Keratinocyte (primary cell): ENCODE measurements around the gene TMEM38B. TPM values are rescaled to one million over a fixed set of nuclear protein-coding genes. Genes with fewer than 3 reads are reported as not detected.

Experiments used
- DNase-seq: peaks from one replicate; pipeline ENCODE4 v3.0.0-alpha.2; 2011; ENCODE audit warnings: low read depth, missing footprints, low spot score
- FAIRE-seq: peaks from 2 replicates; lab custom pipeline; 2011; peaks lifted over from hg19 to GRCh38; lab: Jason Lieb, UNC
- H2AFZ ChIP-seq: 2 replicates; pipeline ENCODE4 v1.6.0; 2012; ENCODE audit warnings: low read length, control low read depth, inconsistent platforms; ENCODE audit not compliant: control insufficient read depth
- H3K27ac ChIP-seq: 2 replicates; pipeline ENCODE4 v1.5.1; 2011; ENCODE audit warnings: low read length; ENCODE audit not compliant: control insufficient read depth, insufficient read depth
- H3K27me3 ChIP-seq: 3 replicates; pipeline ENCODE4 v1.6.0; 2011; ENCODE audit warnings: low read length; ENCODE audit not compliant: control insufficient read depth, insufficient read depth; ENCODE audit errors: extremely low read depth
- H3K36me3 ChIP-seq, 2 experiments: 2 replicates in 1 of 2; 3 replicates in 1 of 2; pipeline ENCODE4 v1.5.1; 2011; ENCODE audit warnings: low read length in 2 of 2, mild to moderate bottlenecking in 1 of 2; ENCODE audit not compliant: control insufficient read depth in 2 of 2, insufficient read depth in 2 of 2; ENCODE audit errors: extremely low read depth in 1 of 2
- H3K4me1 ChIP-seq: 3 replicates; pipeline ENCODE4 v1.5.1; 2011; ENCODE audit warnings: low read length; ENCODE audit not compliant: control insufficient read depth, insufficient read depth; ENCODE audit errors: extremely low read depth
- H3K4me2 ChIP-seq: 3 replicates; pipeline ENCODE4 v1.6.0; 2011; ENCODE audit warnings: low read depth, low read length; ENCODE audit not compliant: control insufficient read depth, insufficient read depth; ENCODE audit errors: extremely low read depth
- H3K4me3 ChIP-seq, 3 experiments: fragments of 200-600 bp in 1 of 3; sonication (generic) in 1 of 3; 2 replicates in 2 of 3; 3 replicates in 1 of 3; pipeline ENCODE4 v1.5.1; 2011 to 2016; ENCODE audit warnings: low read length in 3 of 3, mild to moderate bottlenecking in 3 of 3, control low read depth in 2 of 3, inconsistent platforms in 1 of 3, low read depth in 1 of 3, mixed read lengths in 1 of 3, mixed run types in 1 of 3, moderate library complexity in 1 of 3; ENCODE audit not compliant: control insufficient read depth in 2 of 3, insufficient read depth in 2 of 3; ENCODE audit errors: extremely low read depth in 1 of 3
- H3K79me2 ChIP-seq: 2 replicates; pipeline ENCODE4 v1.6.0; 2012; ENCODE audit warnings: low read length; ENCODE audit not compliant: control insufficient read depth, insufficient read depth
- H3K9ac ChIP-seq: 3 replicates; pipeline ENCODE4 v1.6.0; 2011; ENCODE audit warnings: low read length; ENCODE audit not compliant: control insufficient read depth, insufficient read depth; ENCODE audit errors: extremely low read depth
- H3K9me1 ChIP-seq: 3 replicates; pipeline ENCODE4 v1.6.0; 2011; ENCODE audit warnings: low read length; ENCODE audit not compliant: control insufficient read depth, insufficient read depth; ENCODE audit errors: extremely low read depth
- H3K9me3 ChIP-seq: 2 replicates; pipeline ENCODE4 v1.5.1; 2012; ENCODE audit warnings: low read depth, low read length; ENCODE audit not compliant: control insufficient read depth
- H4K20me1 ChIP-seq: 3 replicates; pipeline ENCODE4 v1.6.0; 2011; ENCODE audit warnings: low read length; ENCODE audit not compliant: control insufficient read depth, insufficient read depth; ENCODE audit errors: extremely low read depth
- EZH2 ChIP-seq: IDR thresholded peaks from one replicate; pipeline ENCODE4 v1.6.1; 2012; ENCODE audit warnings: inconsistent platforms, mild to moderate bottlenecking, low read length, moderate library complexity
- dilution Hi-C: fragments of 300-500 bp; cut with MboI; formaldehyde crosslinking; loops from one replicate; pipeline ENCODE4 v1.7.0; 2020; ENCODE audit warnings: low sequenced_read_pairs; ENCODE audit not compliant: extremely low pct_ligation_motif_present
- polyA plus RNA-seq, 5 experiments: library from polyadenylated mRNA; depleted of rRNA in 3 of 5; stranded (reverse) in 3 of 5; stranded (forward) in 1 of 5; unstranded in 1 of 5; fragments of >200 nt; gene quantifications; 1 replicate in 1 of 5; 2 replicates in 3 of 5; 3 replicates in 1 of 5; pipeline versions ENCODE4 v1.2.1 to v1.2.3, GENCODE V29; 2011 to 2012; ENCODE audit warnings: missing spikeins in 2 of 5, low read depth in 1 of 5, low replicate concordance in 1 of 5
- TF ChIP-seq, protein P1 (sequence below), 3 experiments: IDR thresholded peaks in 1 of 3; conservative IDR thresholded peaks in 1 of 3; optimal IDR thresholded peaks in 1 of 3; 2 replicates in 2 of 3; 3 replicates in 1 of 3; pipeline versions ENCODE3 to v1.5.1; 2011; ENCODE audit warnings: low read length in 3 of 3, mild to moderate bottlenecking in 3 of 3, moderate library complexity in 2 of 3, control low read depth in 1 of 3, inconsistent platforms in 1 of 3; ENCODE audit not compliant: insufficient read depth in 2 of 3; ENCODE audit errors: extremely low read depth in 1 of 3

Gene TMEM38B
- polyA plus RNA-seq, 1 donor (not counting 4 experiments of a cell fraction or from before 2014, with no cell fraction given), result 9.8 TPM

DNA sequence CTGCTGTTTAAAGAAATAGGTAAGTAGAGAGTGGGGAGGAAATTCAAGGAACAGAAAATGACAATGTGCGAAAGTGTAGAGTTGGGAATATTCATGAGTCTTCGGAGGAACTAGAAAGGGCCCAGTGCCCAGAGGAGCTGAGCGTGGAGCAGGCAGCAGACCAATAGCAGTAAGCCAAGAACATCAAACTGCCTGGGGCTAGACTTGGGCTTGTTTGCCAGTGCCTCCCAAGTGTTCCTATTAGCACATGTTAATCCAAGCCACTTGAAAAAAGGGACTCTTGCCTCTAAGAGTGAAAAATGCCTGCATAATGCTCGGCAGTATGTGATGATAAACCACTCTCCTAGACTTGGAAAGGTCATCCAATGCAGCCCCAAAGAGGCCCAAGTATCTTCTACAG lies 33.3 kb upstream of the TMEM38B start:
- Histone ChIP-seq H2AFZ (no peak overlapping the region), H3K27ac (no peak overlapping the region), H3K9ac (no peak overlapping the region), H3K4me3 (no peak overlapping the region), H3K4me1 (no peaks in the 10 kb centered on the region), H4K20me1 (no peaks in the 10 kb centered on the region), H3K79me2 (no peaks in the 10 kb centered on the region), H3K9me1 (no peaks in the 10 kb centered on the region), H3K36me3 (no peaks in the 10 kb centered on the region), H3K27me3 (peaks cover 15% of the 10 kb centered on the region), H3K9me3 (no peaks in the 10 kb centered on the region), H3K4me2 (no peak overlapping the region)
- TF ChIP-seq EZH2, result no peak
- TF ChIP-seq, protein P1, sequence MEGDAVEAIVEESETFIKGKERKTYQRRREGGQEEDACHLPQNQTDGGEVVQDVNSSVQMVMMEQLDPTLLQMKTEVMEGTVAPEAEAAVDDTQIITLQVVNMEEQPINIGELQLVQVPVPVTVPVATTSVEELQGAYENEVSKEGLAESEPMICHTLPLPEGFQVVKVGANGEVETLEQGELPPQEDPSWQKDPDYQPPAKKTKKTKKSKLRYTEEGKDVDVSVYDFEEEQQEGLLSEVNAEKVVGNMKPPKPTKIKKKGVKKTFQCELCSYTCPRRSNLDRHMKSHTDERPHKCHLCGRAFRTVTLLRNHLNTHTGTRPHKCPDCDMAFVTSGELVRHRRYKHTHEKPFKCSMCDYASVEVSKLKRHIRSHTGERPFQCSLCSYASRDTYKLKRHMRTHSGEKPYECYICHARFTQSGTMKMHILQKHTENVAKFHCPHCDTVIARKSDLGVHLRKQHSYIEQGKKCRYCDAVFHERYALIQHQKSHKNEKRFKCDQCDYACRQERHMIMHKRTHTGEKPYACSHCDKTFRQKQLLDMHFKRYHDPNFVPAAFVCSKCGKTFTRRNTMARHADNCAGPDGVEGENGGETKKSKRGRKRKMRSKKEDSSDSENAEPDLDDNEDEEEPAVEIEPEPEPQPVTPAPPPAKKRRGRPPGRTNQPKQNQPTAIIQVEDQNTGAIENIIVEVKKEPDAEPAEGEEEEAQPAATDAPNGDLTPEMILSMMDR (optimal IDR thresholded peaks at IDR 0.05 in 1 of 3, IDR thresholded peaks at IDR 0.05 in 1 of 3, conservative IDR thresholded peaks at IDR 0.05 in 1 of 3; ENCODE audit: extremely low read depth in 1 of 3, insufficient read depth in 2 of 3, low read length in 3 of 3), result no peak
- FAIRE-seq (no peak), DNase-seq (no peak)
- dilution Hi-C loops, result no loop called here

DNA sequence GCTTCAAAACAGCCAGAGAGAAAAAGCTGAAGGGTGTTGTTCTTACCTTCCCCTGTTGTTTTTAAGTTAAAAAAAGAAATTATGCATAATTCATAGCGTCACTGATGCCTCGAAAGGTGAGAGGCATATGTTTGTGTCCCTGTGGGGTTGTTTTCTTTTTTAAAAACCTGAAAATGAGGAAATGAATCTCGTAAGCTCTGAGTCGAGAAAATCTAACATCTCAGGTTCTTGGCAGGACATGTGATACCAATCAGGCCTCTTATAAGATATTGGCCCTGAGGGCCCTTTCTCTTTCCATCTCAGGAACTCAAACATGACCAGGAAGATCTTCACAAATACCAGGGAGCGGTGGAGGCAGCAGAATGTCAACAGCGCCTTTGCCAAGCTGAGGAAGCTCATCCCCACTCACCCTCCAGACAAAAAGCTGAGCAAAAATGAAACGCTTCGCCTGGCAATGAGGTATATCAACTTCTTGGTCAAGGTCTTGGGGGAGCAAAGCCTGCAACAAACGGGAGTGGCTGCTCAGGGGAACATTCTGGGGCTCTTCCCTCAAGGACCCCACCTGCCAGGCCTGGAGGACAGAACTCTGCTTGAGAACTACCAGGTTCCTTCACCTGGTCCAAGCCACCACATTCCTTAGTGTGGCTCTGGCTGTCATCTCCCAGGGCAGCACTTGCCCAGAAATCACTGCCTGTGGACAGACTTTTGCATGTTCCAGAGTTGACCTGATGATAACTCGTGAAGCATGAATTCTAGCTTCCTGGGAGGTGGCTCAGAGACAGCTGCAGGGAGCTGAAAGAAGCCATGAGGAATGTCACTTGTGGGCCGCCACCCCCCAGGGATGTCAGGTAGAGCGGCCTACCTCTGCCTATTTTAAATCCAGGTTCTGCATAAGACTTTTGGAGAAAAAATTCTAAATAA lies 31.9 kb upstream of the TMEM38B start, which contains the start of gene TAL2:
Gene TAL2 (plus strand): TSS at position 274 of the 921 bp plus-strand sequence. CDS start 40 bp downstream, at position 314.
- Histone ChIP-seq H3K4me2 (no peak within 1 kb of the TSS), H3K9ac (no peak within 1 kb of the TSS), H3K9me3 (no peaks in the 10 kb centered on the region), H3K4me3 (no peak within 1 kb of the TSS), H3K79me2 (no peaks in the 10 kb centered on the region), H4K20me1 (no peaks in the 10 kb centered on the region), H3K27me3 (peaks cover 5% of the 10 kb centered on the region), H3K27ac (no peak within 1 kb of the TSS), H3K36me3 (no peaks in the 10 kb centered on the region), H3K4me1 (no peaks in the 10 kb centered on the region), H2AFZ (no peak within 1 kb of the TSS), H3K9me1 (no peaks in the 10 kb centered on the region)
- no peak for DNase-seq
- FAIRE-seq, result no peak
- dilution Hi-C loops, result no loop called here
- TF ChIP-seq, protein P1 (optimal IDR thresholded peaks at IDR 0.05 in 1 of 3, IDR thresholded peaks at IDR 0.05 in 1 of 3, conservative IDR thresholded peaks at IDR 0.05 in 1 of 3; ENCODE audit: extremely low read depth in 1 of 3, insufficient read depth in 2 of 3, low read length in 3 of 3), result no peak
- no peak for TF ChIP-seq EZH2
